PFSK-1 (cell line): ENCODE measurements around the gene ELOVL1.

Experiments
- FOXP2 ChIP-seq: optimal IDR thresholded peaks from 2 replicates; pipeline ENCODE3; 2011; ENCODE audit warnings: borderline replicate concordance, control low read depth, inconsistent platforms; ENCODE audit not compliant: insufficient read depth; ENCODE audit errors: extremely low read length, extremely low read depth
- POLR2AphosphoS5 ChIP-seq: IDR thresholded peaks from 2 replicates; pipeline ENCODE4 v1.6.1; 2012; ENCODE audit warnings: low read depth, mild to moderate bottlenecking, control low read depth, low read length, moderate library complexity
- SIN3A ChIP-seq: IDR thresholded peaks from 2 replicates; pipeline ENCODE4 v1.6.1; 2012; ENCODE audit warnings: mild to moderate bottlenecking, low read length, moderate library complexity, borderline replicate concordance; ENCODE audit not compliant: insufficient read depth
- TAF1 ChIP-seq: IDR thresholded peaks from 2 replicates; pipeline ENCODE4 v1.6.1; 2012; ENCODE audit warnings: low read length, control low read depth, borderline replicate concordance; ENCODE audit not compliant: insufficient read depth
- TF ChIP-seq, protein P1 (sequence below), 2 experiments: IDR thresholded peaks; 2 replicates each; pipeline versions ENCODE4 v1.6.1 to v1.8.0; 2011 to 2012; ENCODE audit warnings: low read depth in 2 of 2, low read length in 2 of 2, control low read depth in 1 of 2, inconsistent platforms in 1 of 2, mild to moderate bottlenecking in 1 of 2, moderate library complexity in 1 of 2; ENCODE audit not compliant: insufficient read depth in 1 of 2

Gene ELOVL1

DNA sequence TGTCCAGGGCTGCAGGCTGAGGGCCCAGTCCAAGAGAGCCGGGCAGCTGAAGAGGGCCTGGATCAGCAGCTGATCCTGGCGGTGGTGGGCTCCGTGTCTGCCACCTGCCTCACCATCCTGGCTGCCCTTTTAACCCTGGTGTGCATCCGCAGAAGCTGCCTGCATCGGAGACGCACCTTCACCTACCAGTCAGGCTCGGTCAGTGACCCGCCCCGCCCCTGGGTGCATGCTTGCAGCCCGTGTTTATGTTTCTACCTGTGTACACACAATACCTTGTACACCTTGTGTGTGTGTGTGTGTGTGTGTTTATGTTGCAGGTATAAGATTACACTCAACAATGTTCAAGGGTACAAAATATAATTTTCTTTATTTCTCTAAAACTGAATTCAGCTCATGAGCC, 54.0 kb downstream of the ELOVL1 start:
- no peak for TF ChIP-seq TAF1
- no peak for TF ChIP-seq SIN3A
- TF ChIP-seq, protein P1, sequence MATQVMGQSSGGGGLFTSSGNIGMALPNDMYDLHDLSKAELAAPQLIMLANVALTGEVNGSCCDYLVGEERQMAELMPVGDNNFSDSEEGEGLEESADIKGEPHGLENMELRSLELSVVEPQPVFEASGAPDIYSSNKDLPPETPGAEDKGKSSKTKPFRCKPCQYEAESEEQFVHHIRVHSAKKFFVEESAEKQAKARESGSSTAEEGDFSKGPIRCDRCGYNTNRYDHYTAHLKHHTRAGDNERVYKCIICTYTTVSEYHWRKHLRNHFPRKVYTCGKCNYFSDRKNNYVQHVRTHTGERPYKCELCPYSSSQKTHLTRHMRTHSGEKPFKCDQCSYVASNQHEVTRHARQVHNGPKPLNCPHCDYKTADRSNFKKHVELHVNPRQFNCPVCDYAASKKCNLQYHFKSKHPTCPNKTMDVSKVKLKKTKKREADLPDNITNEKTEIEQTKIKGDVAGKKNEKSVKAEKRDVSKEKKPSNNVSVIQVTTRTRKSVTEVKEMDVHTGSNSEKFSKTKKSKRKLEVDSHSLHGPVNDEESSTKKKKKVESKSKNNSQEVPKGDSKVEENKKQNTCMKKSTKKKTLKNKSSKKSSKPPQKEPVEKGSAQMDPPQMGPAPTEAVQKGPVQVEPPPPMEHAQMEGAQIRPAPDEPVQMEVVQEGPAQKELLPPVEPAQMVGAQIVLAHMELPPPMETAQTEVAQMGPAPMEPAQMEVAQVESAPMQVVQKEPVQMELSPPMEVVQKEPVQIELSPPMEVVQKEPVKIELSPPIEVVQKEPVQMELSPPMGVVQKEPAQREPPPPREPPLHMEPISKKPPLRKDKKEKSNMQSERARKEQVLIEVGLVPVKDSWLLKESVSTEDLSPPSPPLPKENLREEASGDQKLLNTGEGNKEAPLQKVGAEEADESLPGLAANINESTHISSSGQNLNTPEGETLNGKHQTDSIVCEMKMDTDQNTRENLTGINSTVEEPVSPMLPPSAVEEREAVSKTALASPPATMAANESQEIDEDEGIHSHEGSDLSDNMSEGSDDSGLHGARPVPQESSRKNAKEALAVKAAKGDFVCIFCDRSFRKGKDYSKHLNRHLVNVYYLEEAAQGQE (IDR thresholded peaks at IDR 0.05; ENCODE audit: insufficient read depth in 1 of 2, low read depth in 2 of 2, low read length in 2 of 2): no peak
- TF ChIP-seq FOXP2: no peak
- no peak for TF ChIP-seq POLR2AphosphoS5
